NT2/D1 (cell line): Measurements from ENCODE around the gene MYO3B.

Source experiments
- YY1 ChIP-seq: IDR thresholded peaks from 2 replicates; pipeline ENCODE4 v1.6.1; 2011; ENCODE audit not compliant: insufficient read length, insufficient read depth
- ZNF274 ChIP-seq: IDR thresholded peaks from 2 replicates; pipeline ENCODE4 v1.6.1; 2011; ENCODE audit warnings: mild to moderate bottlenecking, low read depth, low read length

DNA sequence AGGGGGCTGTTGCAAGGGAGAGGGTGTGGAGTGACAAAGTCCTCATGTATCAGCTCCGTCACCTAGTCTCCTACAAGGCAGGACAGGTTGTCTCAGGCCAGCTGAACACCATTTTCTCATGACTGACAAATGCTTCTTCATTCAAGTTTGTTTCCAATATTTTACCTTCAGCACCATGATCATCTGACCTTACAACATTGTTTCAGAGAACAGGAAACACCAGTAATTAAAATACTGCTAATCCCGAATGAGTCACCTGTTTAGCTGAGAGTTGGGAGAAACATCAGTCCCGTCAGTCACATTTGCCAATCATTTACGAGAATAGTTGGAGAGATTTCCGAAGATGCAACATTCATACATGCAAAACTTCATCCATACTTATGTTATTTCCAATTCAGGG is 511.5 kb downstream of the MYO3B start:
- TF ChIP-seq ZNF274 = no peak
- TF ChIP-seq YY1 = no peak
